ENCODE results near the gene CTNNBL1. TPM values are rescaled to one million over a fixed set of nuclear protein-coding genes. Genes with fewer than 3 reads are reported as not detected.
A peak's percentile ranks its signal among the peaks of the same experiment; 100 is the strongest.

CTNNBL1 gene
- total and polyA plus RNA-seq, 12 donors = 42.2 to 104 (median 52.0) TPM

GRCh38 chr20:37757550-37757949 lies 63.7 kb downstream of the CTNNBL1 start:
- Histone ChIP-seq H3K9me3 (no peaks in the 10 kb centered on the region), H3K4me1 (peaks cover 0 to 5% (median 0%) of the 10 kb centered on the region in 9 donors), H3K27ac (no peak overlapping the region), H3K4me3 (no peak overlapping the region), H3K36me3 (peaks cover 0 to 57% (median 13%) of the 10 kb centered on the region in 9 donors), H3K27me3 (no peaks in the 10 kb centered on the region)
- 91% methylated on average over 6 of the region's 6 CpGs for WGBS, 2 donors
- DNase-seq = peak in 1 of 2 donors; percentile 25
- ATAC-seq = peak in 3 of 8 donors; percentile 46 to 62 (median 61)
- peak in 3 of 9 donors; percentile 15 to 25 (median 17) for TF ChIP-seq CTCF (IDR thresholded peaks at IDR 0.05)
- intact Hi-C loops (cut with DNase I) = loop anchor here in 6 of 10 donors (5.0 to 10.0 kb wide), 3 partner anchors 103 to 237 kb away; no protein-coding TSS in a partner anchor

- peak in 2 of 8 donors; percentile 39 to 75 for ATAC-seq
- Histone ChIP-seq H3K27me3 (no peaks in the 10 kb centered on the region), H3K9me3 (no peaks in the 10 kb centered on the region), H3K27ac (no peak overlapping the region), H3K4me1 (peaks cover 0 to 5% (median 0%) of the 10 kb centered on the region in 9 donors), H3K4me3 (no peak overlapping the region), H3K36me3 (peaks cover 0 to 62% (median 13%) of the 10 kb centered on the region in 9 donors)
- 79 to 87% methylated on average over 5 of the region's 5 CpGs for WGBS, 2 donors
- DNase-seq = peak in 1 of 2 donors; percentile 6
- intact Hi-C loops (cut with DNase I) = loop anchor here in 6 of 10 donors (5.0 to 10.0 kb wide), 3 partner anchors 104 to 236 kb away; no protein-coding TSS in a partner anchor
- TF ChIP-seq CTCF (IDR thresholded peaks at IDR 0.05) = no peak
Measured at GRCh38 chr20:37758332-37758731, 64.5 kb downstream of the CTNNBL1 start.

GRCh38 chr20:37759052-37759553 lies 65.3 kb downstream of the CTNNBL1 start:
- Histone ChIP-seq H3K4me1 (peaks cover 0 to 5% (median 0%) of the 10 kb centered on the region in 9 donors), H3K9me3 (no peaks in the 10 kb centered on the region), H3K27ac (no peak overlapping the region), H3K36me3 (peaks cover 0 to 70% (median 13%) of the 10 kb centered on the region in 9 donors), H3K27me3 (no peaks in the 10 kb centered on the region), H3K4me3 (no peak overlapping the region)
- intact Hi-C loops (cut with DNase I) = loop anchor here in 6 of 10 donors (5.0 to 10.0 kb wide), 3 partner anchors 104 to 236 kb away; no protein-coding TSS in a partner anchor
- WGBS, 2 donors = 89 to 90% methylated on average over 6 of the region's 6 CpGs
- DNase-seq (no peak), ATAC-seq (no peak)
- no peak for TF ChIP-seq CTCF (IDR thresholded peaks at IDR 0.05)

GRCh38 chr20:37759761-37760209 lies 66.0 kb downstream of the CTNNBL1 start:
- TF ChIP-seq CTCF (IDR thresholded peaks at IDR 0.05) = no peak
- H3K9me3 ChIP-seq = no peaks in the 10 kb centered on the region
- no peak overlapping the region for H3K4me3 ChIP-seq
- H3K27ac ChIP-seq = no peak overlapping the region
- ATAC-seq = no peak
- WGBS, 2 donors = 96% methylated on average over 5 of the region's 5 CpGs
- DNase-seq = no peak
- peaks cover 0 to 75% (median 13%) of the 10 kb centered on the region in 9 donors for H3K36me3 ChIP-seq
- peaks cover 0 to 5% (median 0%) of the 10 kb centered on the region in 9 donors for H3K4me1 ChIP-seq
- H3K27me3 ChIP-seq = no peaks in the 10 kb centered on the region
- intact Hi-C loops (cut with DNase I) = loop anchor here in 7 of 10 donors (5.0 to 10.0 kb wide), 5 partner anchors 65 to 465 kb away; no protein-coding TSS in a partner anchor

Data from heart right ventricle (tissue), 16 donors.